GM18520 (cell line): ENCODE results near the gene ITM2B.
"Not testable (repeated sequence)": the region's sequence is repeated elsewhere in the genome, so short reads cannot be mapped to it uniquely, and the experiment has no call there.

ENCODE experiments used
- ATAC-seq: cut with Tn5 transposase; IDR thresholded peaks from one replicate; pipeline ENCODE4 v1.9.1; 2021; ENCODE audit not compliant: unreplicated experiment

ITM2B gene

GRCh38 chr13:48222358-48223301, 10.4 kb upstream of the ITM2B start:
- no peak for ATAC-seq

- no peak for ATAC-seq
Measured at GRCh38 chr13:48224701-48225100, 8.3 kb upstream of the ITM2B start.

GRCh38 chr13:48230541-48230940, 2.5 kb upstream of the ITM2B start:
- ATAC-seq = no peak

- ATAC-seq = no peak
Measured at GRCh38 chr13:48231080-48231479, 1.9 kb upstream of the ITM2B start.

DNA sequence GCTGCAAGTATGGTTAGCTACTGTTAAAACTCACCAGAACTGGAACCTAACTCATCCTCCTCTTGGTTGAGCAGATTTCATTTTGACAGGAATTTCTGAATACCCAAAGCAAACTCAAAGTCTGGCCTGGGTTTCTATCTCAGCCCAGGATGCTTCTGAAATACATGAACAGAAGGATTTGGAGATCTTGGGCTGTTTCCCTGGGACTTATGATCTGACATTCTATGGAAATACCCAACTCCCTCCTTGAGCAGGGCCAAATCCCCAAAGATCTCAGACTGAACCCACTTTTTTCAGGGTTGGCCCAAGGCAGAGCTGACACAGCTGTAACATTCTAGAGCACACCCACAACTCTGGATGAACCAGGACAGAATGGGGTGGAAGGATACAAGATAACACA, 1.1 kb upstream of the ITM2B start:
- no peak for ATAC-seq

GRCh38 chr13:48232420-48233045, 473 bp upstream of the ITM2B start:
- ATAC-seq = no peak

DNA sequence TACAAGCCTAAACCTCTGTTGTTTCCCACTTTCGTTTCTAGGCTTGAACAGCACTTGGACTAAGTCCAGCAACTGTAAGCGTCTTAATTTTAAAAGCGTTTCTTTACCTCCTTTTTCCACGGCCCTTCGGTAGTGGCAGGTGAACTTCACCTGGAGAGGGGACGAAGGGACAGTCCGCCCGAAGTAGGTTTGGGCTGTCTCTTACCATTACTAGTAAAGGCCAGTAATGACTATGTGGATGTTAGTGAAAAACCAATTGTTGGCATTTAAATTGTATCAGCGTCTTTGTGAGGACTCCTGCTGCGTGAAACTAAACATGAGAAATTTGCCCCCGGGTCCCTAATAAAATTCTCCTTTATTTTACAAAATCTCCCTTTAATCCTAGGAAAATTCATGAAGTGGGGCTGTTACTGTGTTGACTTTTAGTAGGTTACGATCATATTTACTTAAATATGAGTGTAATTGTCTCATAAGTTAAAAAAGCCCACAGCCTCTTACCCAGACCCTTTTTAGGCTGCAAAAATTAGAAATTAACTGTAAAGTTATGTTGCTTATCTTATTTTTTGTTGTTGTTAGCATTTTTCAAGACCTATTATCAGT, 983 bp downstream of the ITM2B start:
- no peak for ATAC-seq

DNA sequence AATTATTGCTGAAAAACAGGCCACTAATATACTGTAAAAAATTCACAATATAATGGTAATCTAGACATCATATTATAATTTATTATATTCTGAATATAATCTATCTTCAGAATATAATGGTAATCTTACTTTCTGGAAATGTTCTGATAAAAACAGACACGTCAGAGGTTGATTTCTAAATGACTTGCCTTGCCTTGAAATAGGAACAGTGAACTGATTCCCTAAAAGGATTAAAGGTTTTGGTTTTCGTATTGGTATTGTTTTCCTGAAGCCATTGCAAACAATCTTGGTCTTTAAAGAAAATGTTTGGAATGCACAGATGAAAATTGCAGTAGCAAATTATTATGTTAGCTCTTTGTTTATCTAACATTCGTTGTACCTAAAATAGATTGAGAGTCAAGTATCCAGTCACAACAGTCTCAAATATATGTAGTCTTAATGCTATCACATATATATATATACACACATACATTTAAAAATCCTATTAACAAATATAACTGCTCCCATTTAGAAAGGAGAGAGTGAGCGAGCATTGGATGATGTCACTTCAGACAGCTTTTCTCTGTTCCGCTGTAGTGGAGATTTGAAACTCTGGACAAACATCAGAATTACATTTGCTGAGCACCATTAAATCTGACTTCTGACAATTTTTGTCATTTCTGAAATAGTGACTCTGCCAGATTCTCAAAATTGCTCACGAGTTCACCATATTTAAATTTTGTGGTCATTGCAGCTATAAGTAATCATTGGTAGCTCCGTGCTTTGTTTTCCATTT, 1.7 kb downstream of the ITM2B start:
- no peak for ATAC-seq

DNA sequence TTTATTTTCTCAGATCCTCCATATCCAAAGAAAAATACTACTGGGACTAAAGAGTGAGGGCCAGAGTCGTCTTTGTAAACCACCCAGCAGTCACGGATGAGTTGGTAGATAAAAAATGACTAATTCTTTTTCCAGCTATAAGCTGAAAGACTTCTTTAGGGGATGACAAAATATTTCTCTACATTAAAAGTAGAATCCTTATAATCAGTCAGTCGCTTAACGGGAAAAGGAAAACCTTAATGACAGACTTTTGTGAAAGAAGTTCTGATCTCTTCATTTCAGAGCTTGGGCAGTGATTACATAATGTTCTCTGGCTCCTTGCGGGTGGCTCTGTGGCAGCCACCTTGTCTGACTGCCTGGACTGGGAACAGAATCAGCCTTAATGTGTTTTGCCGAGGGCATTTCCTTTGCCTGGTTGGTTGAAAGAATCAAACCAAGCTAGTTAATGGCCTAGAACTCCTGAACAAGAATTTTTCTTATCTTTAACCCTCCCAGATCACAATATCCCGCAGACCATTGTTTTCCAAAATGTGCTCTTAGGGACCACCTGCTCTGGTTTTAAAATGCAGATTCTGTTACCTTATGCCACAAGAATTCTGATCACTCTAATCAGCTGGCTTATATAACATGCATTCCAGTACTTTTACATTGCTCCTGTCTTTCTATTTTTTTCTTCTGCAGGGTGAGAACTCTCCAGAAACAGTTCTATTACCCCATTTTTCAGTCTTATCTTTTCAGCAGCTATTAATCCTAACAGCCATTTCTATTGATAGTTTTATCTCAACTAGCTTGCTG, 2.5 kb downstream of the ITM2B start:
- no peak for ATAC-seq

- ATAC-seq = no peak
Measured at GRCh38 chr13:48236528-48237353, 3.7 kb downstream of the ITM2B start.

GRCh38 chr13:48239369-48239768, 6.4 kb downstream of the ITM2B start:
- not testable (repeated sequence) for ATAC-seq

GRCh38 chr13:48241651-48242050, 8.6 kb downstream of the ITM2B start:
- no peak for ATAC-seq

GRCh38 chr13:48242677-48243076, 9.7 kb downstream of the ITM2B start:
- no peak for ATAC-seq

DNA sequence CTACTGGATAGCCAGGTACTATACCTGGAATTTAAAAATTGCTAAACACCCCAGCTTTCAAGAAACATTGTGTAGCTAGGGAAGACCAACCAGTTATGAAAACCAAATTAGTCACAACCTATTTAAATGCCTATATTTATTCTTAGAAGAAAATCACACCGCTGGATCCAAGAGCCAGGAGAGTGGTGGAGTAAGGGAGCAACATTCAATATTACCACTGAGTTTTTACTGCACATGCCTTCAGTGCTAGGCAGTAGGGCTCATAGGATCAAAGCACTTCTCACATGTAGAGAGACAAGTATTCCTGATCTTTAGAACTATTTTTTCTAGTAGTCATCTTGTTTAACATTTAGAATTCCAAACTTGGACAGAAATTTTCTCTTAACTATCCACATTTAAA, 11.2 kb downstream of the ITM2B start:
- ATAC-seq = no peak

- no peak for ATAC-seq
Measured at GRCh38 chr13:48246102-48246501, 13.1 kb downstream of the ITM2B start.

GRCh38 chr13:48249018-48249417, 16.0 kb downstream of the ITM2B start:
- no peak for ATAC-seq

- ATAC-seq = no peak
Measured at GRCh38 chr13:48251611-48252081, 18.6 kb downstream of the ITM2B start.

- no peak for ATAC-seq
Measured at GRCh38 chr13:48252176-48252575, 19.2 kb downstream of the ITM2B start.

GRCh38 chr13:48253849-48254248, 20.8 kb downstream of the ITM2B start:
- ATAC-seq = no peak
